Activated CD8-positive, alpha-beta T cell treated with anti-CD3 and anti-CD28 coated beads for 36 hours (primary cell): Measurements from ENCODE around the gene MCF2L2. TPM values are rescaled to one million over a fixed set of nuclear protein-coding genes. Genes with fewer than 3 reads are reported as not detected.

ENCODE experiments used
- ATAC-seq: fragments of 200-7000 bp; cut with Tn5 transposase; one replicate; pipeline ENCODE4 v1.10.0; 2021; ENCODE audit warnings: mild to moderate bottlenecking, moderate library complexity
- CTCF ChIA-PET: fragments of 350-600 bp; sonication (Branson Sonifier 250); formaldehyde crosslinking; loops from one replicate; lab custom pipeline; 2021; ENCODE audit warnings: antibody characterized with exemption; lab: Charles Lee
- POLR2A ChIA-PET: fragments of 350-600 bp; sonication (Branson Sonifier 250); formaldehyde crosslinking; loops from one replicate; lab custom pipeline; 2021; ENCODE audit warnings: antibody characterized with exemption; lab: Charles Lee
- DNase-seq: peaks from one replicate; pipeline ENCODE4 v3.0.0-alpha.2; 2020
- H3K27ac Mint-ChIP-seq: one replicate; pipeline ENCODE4 v1.8.0; 2021; ENCODE audit warnings: mild to moderate bottlenecking, mixed read lengths
- H3K27me3 Mint-ChIP-seq: one replicate; pipeline ENCODE4 v1.8.0; 2021; ENCODE audit warnings: mixed read lengths
- H3K36me3 Mint-ChIP-seq: one replicate; pipeline ENCODE4 v1.8.0; 2021; ENCODE audit warnings: low read depth, mixed read lengths
- H3K4me1 Mint-ChIP-seq: one replicate; pipeline ENCODE4 v1.8.0; 2021; ENCODE audit warnings: low read depth, mixed read lengths
- H3K4me3 Mint-ChIP-seq: one replicate; pipeline ENCODE4 v1.8.0; 2021; ENCODE audit warnings: mild to moderate bottlenecking, moderate library complexity, mixed read lengths
- H3K9me3 Mint-ChIP-seq: one replicate; pipeline ENCODE4 v1.8.0; 2021; ENCODE audit warnings: mixed read lengths
- intact Hi-C: fragments of 100-400 bp; cut with micrococcal nuclease; formaldehyde crosslinking; loops from one replicate; pipeline ENCODE4 v1.10.0; 2022
- total RNA-seq, 2 experiments: library from RNA; stranded (reverse); gene quantifications; one replicate each; pipeline ENCODE4 v1.2.3, GENCODE V29; 2021
- TF ChIP-seq, protein P1 (sequence below): fragments of 200-600 bp; IDR thresholded peaks from one replicate; pipeline ENCODE4 v1.8.0; 2022; ENCODE audit warnings: antibody characterized with exemption, mild to moderate bottlenecking

The MCF2L2 gene
- total RNA-seq, 2 experiments from 2014 or later, result 3.5 to 3.7 TPM

GRCh38 chr3:183324083-183324482, 104.3 kb downstream of the MCF2L2 start:
- intact Hi-C loops, result no loop called here
- no peak overlapping the region for H3K27ac Mint-ChIP-seq
- H3K36me3 Mint-ChIP-seq, result no peaks in the 10 kb centered on the region
- ChIA-PET POLR2A (interaction anchor here (1.6 kb wide), 1 partner anchor 15 kb away, joined by 4 read pairs; no protein-coding TSS in a partner anchor), CTCF (interaction anchor here (1.3 kb wide), 1 partner anchor 58 kb away, joined by 4 read pairs; no protein-coding TSS in a partner anchor)
- DNase-seq (no peak), ATAC-seq (no peak)
- peaks cover 25% of the 10 kb centered on the region for H3K4me1 Mint-ChIP-seq
- no peaks in the 10 kb centered on the region for H3K27me3 Mint-ChIP-seq
- TF ChIP-seq, protein P1, sequence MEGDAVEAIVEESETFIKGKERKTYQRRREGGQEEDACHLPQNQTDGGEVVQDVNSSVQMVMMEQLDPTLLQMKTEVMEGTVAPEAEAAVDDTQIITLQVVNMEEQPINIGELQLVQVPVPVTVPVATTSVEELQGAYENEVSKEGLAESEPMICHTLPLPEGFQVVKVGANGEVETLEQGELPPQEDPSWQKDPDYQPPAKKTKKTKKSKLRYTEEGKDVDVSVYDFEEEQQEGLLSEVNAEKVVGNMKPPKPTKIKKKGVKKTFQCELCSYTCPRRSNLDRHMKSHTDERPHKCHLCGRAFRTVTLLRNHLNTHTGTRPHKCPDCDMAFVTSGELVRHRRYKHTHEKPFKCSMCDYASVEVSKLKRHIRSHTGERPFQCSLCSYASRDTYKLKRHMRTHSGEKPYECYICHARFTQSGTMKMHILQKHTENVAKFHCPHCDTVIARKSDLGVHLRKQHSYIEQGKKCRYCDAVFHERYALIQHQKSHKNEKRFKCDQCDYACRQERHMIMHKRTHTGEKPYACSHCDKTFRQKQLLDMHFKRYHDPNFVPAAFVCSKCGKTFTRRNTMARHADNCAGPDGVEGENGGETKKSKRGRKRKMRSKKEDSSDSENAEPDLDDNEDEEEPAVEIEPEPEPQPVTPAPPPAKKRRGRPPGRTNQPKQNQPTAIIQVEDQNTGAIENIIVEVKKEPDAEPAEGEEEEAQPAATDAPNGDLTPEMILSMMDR, result no peak
- no peaks in the 10 kb centered on the region for H3K9me3 Mint-ChIP-seq
- H3K4me3 Mint-ChIP-seq, result no peak overlapping the region

DNA sequence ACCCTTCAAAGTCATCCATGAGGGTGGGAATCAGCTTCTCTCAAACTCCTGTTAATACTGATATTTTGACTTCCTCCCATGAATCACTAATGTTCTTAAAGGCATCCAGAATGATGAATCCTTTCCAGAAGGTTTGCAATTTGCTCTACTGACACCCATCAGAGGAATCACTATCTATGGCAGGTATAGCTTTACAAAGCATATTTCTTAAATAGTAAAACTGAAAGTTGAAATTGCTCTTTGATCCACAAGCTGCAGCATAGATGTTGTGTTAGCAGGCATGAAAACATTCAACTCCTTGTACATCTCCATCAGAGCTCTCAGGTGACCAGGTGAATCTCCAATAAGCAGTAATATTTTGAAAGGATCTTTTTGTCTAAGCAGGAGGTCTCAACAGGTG, 109.0 kb downstream of the MCF2L2 start:
- TF ChIP-seq, protein P1, result no peak
- H3K4me1 Mint-ChIP-seq, result peaks cover 12% of the 10 kb centered on the region
- no peak overlapping the region for H3K4me3 Mint-ChIP-seq
- no peaks in the 10 kb centered on the region for H3K36me3 Mint-ChIP-seq
- DNase-seq, result no peak
- intact Hi-C loops, result no loop called here
- peak; percentile 37 for ATAC-seq
- no peaks in the 10 kb centered on the region for H3K27me3 Mint-ChIP-seq
- ChIA-PET POLR2A (interaction anchor here (1.1 kb wide), 1 partner anchor 11 kb away, joined by 3 read pairs; no protein-coding TSS in a partner anchor), CTCF (interaction anchor here (1.1 to 1.5 kb wide), 3 partner anchors 17 to 134 kb away, joined by 3 read pairs; no protein-coding TSS in a partner anchor)
- H3K9me3 Mint-ChIP-seq, result no peaks in the 10 kb centered on the region
- H3K27ac Mint-ChIP-seq, result no peak overlapping the region

DNA sequence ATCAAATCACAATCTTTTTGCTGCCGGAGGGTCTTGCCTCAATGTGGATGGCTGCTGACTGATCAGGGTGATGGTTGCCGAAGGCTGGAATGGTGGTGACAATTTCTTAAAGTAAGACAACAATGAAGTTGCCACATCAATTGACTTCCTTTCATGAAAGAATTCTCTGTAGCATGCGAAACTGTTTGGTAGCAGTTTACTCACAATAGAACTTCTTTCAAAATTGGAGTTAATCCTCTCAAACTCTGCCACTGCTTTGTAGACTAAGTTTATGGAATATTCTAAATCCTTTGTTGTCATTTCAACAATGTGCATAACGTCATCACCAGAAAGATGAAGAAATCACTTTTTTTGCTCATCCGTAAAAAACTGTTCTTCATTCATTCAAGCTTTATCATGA, 109.5 kb downstream of the MCF2L2 start:
- DNase-seq (no peak), ATAC-seq (no peak)
- peaks cover 13% of the 10 kb centered on the region for H3K4me1 Mint-ChIP-seq
- H3K27ac Mint-ChIP-seq, result no peak overlapping the region
- no peak overlapping the region for H3K4me3 Mint-ChIP-seq
- H3K9me3 Mint-ChIP-seq, result no peaks in the 10 kb centered on the region
- ChIA-PET CTCF (interaction anchor here (1.1 to 1.5 kb wide), 3 partner anchors 17 to 134 kb away, joined by 3 read pairs; no protein-coding TSS in a partner anchor), POLR2A (interaction anchor here (1.1 kb wide), 1 partner anchor 11 kb away, joined by 3 read pairs; no protein-coding TSS in a partner anchor)
- TF ChIP-seq, protein P1, result no peak
- no peaks in the 10 kb centered on the region for H3K36me3 Mint-ChIP-seq
- no peaks in the 10 kb centered on the region for H3K27me3 Mint-ChIP-seq
- intact Hi-C loops, result no loop called here

- H3K36me3 Mint-ChIP-seq, result no peaks in the 10 kb centered on the region
- TF ChIP-seq, protein P1, result no peak
- H3K4me1 Mint-ChIP-seq, result peaks cover 16% of the 10 kb centered on the region
- no peak overlapping the region for H3K4me3 Mint-ChIP-seq
- ATAC-seq, result no peak
- H3K9me3 Mint-ChIP-seq, result no peaks in the 10 kb centered on the region
- H3K27ac Mint-ChIP-seq, result no peak overlapping the region
- no peak for DNase-seq
- intact Hi-C loops, result no loop called here
- no peaks in the 10 kb centered on the region for H3K27me3 Mint-ChIP-seq
- ChIA-PET POLR2A (interaction anchor here (1.1 to 2.0 kb wide), 2 partner anchors 10 to 11 kb away, joined by 3 to 7 read pairs; no protein-coding TSS in a partner anchor), CTCF (interaction anchor here (1.5 kb wide), 1 partner anchor 133 kb away, joined by 3 read pairs; no protein-coding TSS in a partner anchor)
Measured at GRCh38 chr3:183317886-183318865, 110.2 kb downstream of the MCF2L2 start.
